A673 (cell line): ENCODE results near the gene BRSK2. TPM values are rescaled to one million over a fixed set of nuclear protein-coding genes. Genes with fewer than 3 reads are reported as not detected.

Experiments used
- BruUV-seq: library from RNA; stranded (reverse); fragments of 400-500 nt; replicated peaks from 2 replicates; lab custom pipeline; 2021; lab: Mats Ljungman, UMichigan
- CTCF ChIA-PET: fragments of 300-600 bp; sonication (Branson Sonifier 250); formaldehyde crosslinking; loops from one replicate; lab custom pipeline; 2022; ENCODE audit warnings: antibody characterized with exemption; lab: Charles Lee
- POLR2A ChIA-PET: fragments of 300-600 bp; sonication (Branson Sonifier 250); formaldehyde crosslinking; loops from one replicate; lab custom pipeline; 2022; ENCODE audit warnings: antibody characterized with exemption; ENCODE audit not compliant: low non-redundant PET; lab: Charles Lee
- DNase-seq: peaks from one replicate; pipeline ENCODE4 v3.0.0-alpha.2; 2015; ENCODE audit warnings: low spot score
- H3K27ac ChIP-seq: fragments of 200-600 bp; sonication (generic); 2 replicates; pipeline ENCODE4 v1.5.1; 2016; ENCODE audit warnings: mixed run types, low read depth, mild to moderate bottlenecking, mixed read lengths, antibody characterized with exemption, low read length; ENCODE audit not compliant: poor library complexity, severe bottlenecking
- H3K27me3 ChIP-seq: fragments of 200-600 bp; sonication (generic); replicated peaks from 2 replicates; pipeline ENCODE4 v1.6.1; 2017; ENCODE audit warnings: mixed run types, low read depth, mild to moderate bottlenecking, mixed read lengths, antibody characterized with exemption, low read length; ENCODE audit not compliant: insufficient read depth, poor library complexity
- H3K36me3 ChIP-seq: fragments of 200-600 bp; sonication (generic); 2 replicates; pipeline ENCODE4 v1.6.1; 2016; ENCODE audit warnings: mixed run types, mild to moderate bottlenecking, mixed read lengths, antibody characterized with exemption, low read length; ENCODE audit not compliant: insufficient read depth, poor library complexity, severe bottlenecking
- H3K4me1 ChIP-seq: fragments of 200-600 bp; sonication (generic); 2 replicates; pipeline ENCODE4 v1.6.1; 2017; ENCODE audit warnings: mixed run types, mild to moderate bottlenecking, mixed read lengths, antibody characterized with exemption, low read length; ENCODE audit not compliant: insufficient read depth, poor library complexity, severe bottlenecking
- H3K4me3 ChIP-seq: fragments of 200-600 bp; sonication (generic); 2 replicates; pipeline ENCODE4 v1.5.1; 2016; ENCODE audit warnings: low read depth, mixed run types, mild to moderate bottlenecking, mixed read lengths, low read length; ENCODE audit not compliant: poor library complexity, severe bottlenecking
- H3K9me3 ChIP-seq: fragments of 200-600 bp; sonication (generic); 2 replicates; pipeline ENCODE4 v1.6.1; 2016; ENCODE audit warnings: mixed run types, low read depth, mild to moderate bottlenecking, mixed read lengths, antibody characterized with exemption, low read length; ENCODE audit not compliant: poor library complexity, severe bottlenecking
- EZH2 ChIP-seq: fragments of 200-600 bp; sonication (generic); IDR thresholded peaks from 2 replicates; pipeline ENCODE4 v1.6.1; 2017; ENCODE audit warnings: borderline replicate concordance, low read depth, mild to moderate bottlenecking, mixed read lengths, antibody characterized with exemption, low read length; ENCODE audit not compliant: poor library complexity, severe bottlenecking
- intact Hi-C: fragments of 100-400 bp; cut with micrococcal nuclease; formaldehyde crosslinking; loops from one replicate; pipeline ENCODE4 v1.10.0; 2022; ENCODE audit not compliant: unreplicated experiment
- total RNA-seq: library from RNA; stranded (reverse); gene quantifications from 2 replicates; pipeline ENCODE4 v1.2.3, GENCODE V29; 2021
- TF ChIP-seq, protein P1 (sequence below): fragments of 300-800, 200-600 bp; sonication (generic); conservative IDR thresholded peaks from 2 replicates; pipeline ENCODE4 v1.5.1; 2017; ENCODE audit warnings: low read depth, mild to moderate bottlenecking, antibody characterized with exemption, low read length, moderate library complexity, mixed read lengths

The BRSK2 gene
- total RNA-seq, 1 experiment from 2014 or later = 2.2 TPM

DNA sequence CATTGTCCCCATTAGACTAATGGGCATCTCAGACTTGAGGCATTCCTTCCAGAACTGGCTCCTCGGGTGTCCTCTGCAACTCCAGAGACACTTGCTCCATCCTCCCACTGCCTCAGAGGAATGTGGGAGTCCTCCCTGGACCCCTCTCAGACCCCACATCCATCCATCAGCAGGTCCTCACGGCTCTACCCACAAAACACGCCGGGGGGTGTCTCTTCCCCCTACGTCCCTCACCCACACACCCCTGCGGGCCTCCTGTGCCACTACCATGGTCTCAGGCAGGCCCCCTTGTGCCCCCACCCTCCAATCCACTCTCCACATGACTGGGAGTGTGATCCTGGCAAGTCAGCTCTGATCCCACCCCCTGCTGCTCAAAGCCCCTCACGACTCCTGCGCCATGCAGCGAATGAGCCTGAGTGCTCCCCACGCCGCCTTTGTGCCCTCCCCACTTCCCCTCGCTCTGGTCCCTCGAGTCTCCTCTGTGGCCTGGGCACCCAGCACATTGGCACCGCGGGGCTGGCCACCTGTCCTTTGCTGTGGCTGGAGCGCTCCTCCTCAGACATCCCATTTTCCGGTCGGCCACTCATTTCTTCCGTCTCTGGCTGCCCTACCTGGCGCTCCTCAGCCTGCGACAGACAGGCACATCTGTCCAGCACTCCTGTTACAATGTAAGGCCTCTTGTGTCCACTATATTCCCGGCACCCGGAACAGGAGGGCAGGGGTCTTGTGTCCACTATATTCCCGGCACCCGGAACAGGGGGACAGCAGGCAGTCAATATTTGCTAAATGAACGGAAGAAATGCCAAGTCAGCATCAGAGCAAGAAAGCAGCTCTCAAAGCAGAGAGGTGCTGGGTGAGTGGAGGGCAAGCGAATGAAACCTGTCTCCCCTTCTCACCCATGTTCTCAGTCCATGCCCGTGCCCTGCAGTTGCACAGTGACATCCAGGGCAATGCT lies 111.0 kb downstream of the BRSK2 start:
- POLR2A ChIA-PET = no interaction called here
- DNase-seq = no peak
- H3K4me3 ChIP-seq = no peak overlapping the region
- no peak overlapping the region for H3K27ac ChIP-seq
- no peaks in the 10 kb centered on the region for H3K27me3 ChIP-seq
- intact Hi-C loops = no loop called here
- H3K9me3 ChIP-seq = no peaks in the 10 kb centered on the region
- no peaks in the 10 kb centered on the region for H3K4me1 ChIP-seq
- CTCF ChIA-PET = no interaction called here
- no TSS peak for BruUV-seq
- TF ChIP-seq EZH2 = no peak
- TF ChIP-seq, protein P1, sequence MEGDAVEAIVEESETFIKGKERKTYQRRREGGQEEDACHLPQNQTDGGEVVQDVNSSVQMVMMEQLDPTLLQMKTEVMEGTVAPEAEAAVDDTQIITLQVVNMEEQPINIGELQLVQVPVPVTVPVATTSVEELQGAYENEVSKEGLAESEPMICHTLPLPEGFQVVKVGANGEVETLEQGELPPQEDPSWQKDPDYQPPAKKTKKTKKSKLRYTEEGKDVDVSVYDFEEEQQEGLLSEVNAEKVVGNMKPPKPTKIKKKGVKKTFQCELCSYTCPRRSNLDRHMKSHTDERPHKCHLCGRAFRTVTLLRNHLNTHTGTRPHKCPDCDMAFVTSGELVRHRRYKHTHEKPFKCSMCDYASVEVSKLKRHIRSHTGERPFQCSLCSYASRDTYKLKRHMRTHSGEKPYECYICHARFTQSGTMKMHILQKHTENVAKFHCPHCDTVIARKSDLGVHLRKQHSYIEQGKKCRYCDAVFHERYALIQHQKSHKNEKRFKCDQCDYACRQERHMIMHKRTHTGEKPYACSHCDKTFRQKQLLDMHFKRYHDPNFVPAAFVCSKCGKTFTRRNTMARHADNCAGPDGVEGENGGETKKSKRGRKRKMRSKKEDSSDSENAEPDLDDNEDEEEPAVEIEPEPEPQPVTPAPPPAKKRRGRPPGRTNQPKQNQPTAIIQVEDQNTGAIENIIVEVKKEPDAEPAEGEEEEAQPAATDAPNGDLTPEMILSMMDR = no peak
- H3K36me3 ChIP-seq = no peaks in the 10 kb centered on the region

DNA sequence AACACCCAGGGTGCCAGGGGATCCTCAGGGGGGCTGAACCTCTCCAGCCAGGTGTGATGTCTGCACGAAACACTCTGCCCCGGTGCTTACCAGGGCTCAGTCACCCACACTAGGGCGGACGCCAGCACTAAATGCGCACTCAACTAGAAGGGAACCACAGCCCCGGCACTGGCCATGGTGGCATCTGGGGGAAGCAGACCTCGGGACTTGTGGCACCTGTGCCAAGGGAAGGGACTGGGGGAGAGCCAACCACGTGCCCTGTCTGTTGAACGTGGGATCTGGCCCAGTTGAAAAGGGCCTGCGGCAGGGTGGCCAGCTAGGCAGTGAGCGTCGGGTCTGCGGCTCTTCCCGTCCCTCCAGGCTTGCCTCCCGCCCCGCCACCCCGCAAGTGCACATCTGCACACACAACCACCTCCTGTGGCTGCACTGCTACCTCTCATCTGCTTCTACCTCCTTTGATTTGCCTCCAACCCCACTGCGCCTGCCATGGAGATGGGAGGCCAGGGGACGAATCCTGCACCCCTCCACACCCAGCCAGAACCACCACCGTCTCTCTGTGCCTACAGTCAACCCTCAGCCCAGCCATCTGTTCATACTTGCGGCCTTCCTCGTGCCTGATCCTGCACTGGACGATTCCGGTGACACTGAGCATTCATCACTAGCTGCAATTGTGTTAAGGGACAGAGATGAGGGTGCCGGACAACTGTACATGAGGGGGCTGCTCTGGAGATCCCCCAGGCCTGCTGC lies 111.9 kb downstream of the BRSK2 start:
- POLR2A ChIA-PET = no interaction called here
- no peaks in the 10 kb centered on the region for H3K36me3 ChIP-seq
- TF ChIP-seq, protein P1 = no peak
- TF ChIP-seq EZH2 = no peak
- no peaks in the 10 kb centered on the region for H3K4me1 ChIP-seq
- no peaks in the 10 kb centered on the region for H3K27me3 ChIP-seq
- DNase-seq = no peak
- no TSS peak for BruUV-seq
- no peaks in the 10 kb centered on the region for H3K9me3 ChIP-seq
- intact Hi-C loops = no loop called here
- H3K4me3 ChIP-seq = no peak overlapping the region
- CTCF ChIA-PET = no interaction called here
- H3K27ac ChIP-seq = no peak overlapping the region

DNA sequence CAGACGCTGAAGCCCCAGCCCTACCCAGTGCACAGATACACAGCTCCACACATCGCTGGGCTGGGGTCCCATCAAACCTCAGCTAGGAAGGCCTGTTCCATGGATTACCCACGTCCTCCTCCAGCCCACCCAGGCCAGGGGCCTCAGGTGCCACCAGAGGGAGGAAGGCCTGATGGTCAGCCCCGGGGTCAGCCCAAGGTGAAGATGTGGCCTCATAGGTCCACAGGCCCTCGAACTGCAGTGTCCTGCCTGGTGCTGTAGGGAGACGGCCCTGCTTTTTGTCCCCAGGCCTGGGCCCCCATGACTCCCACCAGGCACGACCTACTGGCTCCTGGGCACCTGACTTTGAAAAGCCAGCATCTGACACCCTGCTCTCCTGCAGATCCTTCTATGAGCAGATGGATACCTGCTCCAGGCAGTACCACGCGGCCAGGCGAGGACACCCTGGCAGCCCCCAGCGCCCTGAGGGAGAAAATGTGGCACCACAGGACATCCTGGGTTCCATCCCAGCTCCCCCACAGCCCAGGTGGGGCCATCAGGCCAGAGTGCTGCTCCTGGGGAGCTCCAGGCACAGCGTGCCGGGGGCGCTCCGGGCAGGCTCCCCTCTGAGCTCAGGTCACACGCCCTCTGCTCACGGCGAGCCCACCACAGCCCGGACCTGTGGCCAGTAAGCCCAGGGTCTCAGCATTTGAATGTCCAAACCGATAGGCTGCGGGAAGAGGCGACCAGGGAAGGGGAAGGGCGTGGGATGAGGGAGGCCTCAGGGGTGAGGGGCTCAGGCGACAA lies 112.6 kb downstream of the BRSK2 start:
- intact Hi-C loops = no loop called here

More for the DNA sequence above, 112.6 kb downstream of the BRSK2 start:
- no peak overlapping the region for H3K27ac ChIP-seq
- H3K4me1 ChIP-seq = peaks cover under 1% of the 10 kb centered on the region
- H3K9me3 ChIP-seq = no peaks in the 10 kb centered on the region
- TF ChIP-seq, protein P1 = no peak
- TF ChIP-seq EZH2 = no peak
- no TSS peak for BruUV-seq
- H3K36me3 ChIP-seq = no peaks in the 10 kb centered on the region
- H3K4me3 ChIP-seq = no peak overlapping the region
- no peak for DNase-seq
- CTCF ChIA-PET = no interaction called here
- POLR2A ChIA-PET = no interaction called here
- H3K27me3 ChIP-seq = no peaks in the 10 kb centered on the region
